Limb (tissue), 2 donors: ENCODE results near the gene ACHE.
"Not testable (repeated sequence)": the region's sequence is repeated elsewhere in the genome, so short reads cannot be mapped to it uniquely, and the experiment has no call there.

ENCODE experiments used
- DNase-seq, 2 donors: peaks; one replicate each; pipeline ENCODE4 v3.0.0-alpha.2; 2016; ENCODE audit errors: extremely low spot score in 2 of 2

Gene ACHE

GRCh38 chr7:100864263-100864845 lies 31.3 kb downstream of the ACHE start:
- DNase-seq, result no peak

GRCh38 chr7:100863406-100863950 lies 32.2 kb downstream of the ACHE start:
- DNase-seq, result no peak

GRCh38 chr7:100861616-100861985 lies 34.1 kb downstream of the ACHE start:
- no peak for DNase-seq

DNA sequence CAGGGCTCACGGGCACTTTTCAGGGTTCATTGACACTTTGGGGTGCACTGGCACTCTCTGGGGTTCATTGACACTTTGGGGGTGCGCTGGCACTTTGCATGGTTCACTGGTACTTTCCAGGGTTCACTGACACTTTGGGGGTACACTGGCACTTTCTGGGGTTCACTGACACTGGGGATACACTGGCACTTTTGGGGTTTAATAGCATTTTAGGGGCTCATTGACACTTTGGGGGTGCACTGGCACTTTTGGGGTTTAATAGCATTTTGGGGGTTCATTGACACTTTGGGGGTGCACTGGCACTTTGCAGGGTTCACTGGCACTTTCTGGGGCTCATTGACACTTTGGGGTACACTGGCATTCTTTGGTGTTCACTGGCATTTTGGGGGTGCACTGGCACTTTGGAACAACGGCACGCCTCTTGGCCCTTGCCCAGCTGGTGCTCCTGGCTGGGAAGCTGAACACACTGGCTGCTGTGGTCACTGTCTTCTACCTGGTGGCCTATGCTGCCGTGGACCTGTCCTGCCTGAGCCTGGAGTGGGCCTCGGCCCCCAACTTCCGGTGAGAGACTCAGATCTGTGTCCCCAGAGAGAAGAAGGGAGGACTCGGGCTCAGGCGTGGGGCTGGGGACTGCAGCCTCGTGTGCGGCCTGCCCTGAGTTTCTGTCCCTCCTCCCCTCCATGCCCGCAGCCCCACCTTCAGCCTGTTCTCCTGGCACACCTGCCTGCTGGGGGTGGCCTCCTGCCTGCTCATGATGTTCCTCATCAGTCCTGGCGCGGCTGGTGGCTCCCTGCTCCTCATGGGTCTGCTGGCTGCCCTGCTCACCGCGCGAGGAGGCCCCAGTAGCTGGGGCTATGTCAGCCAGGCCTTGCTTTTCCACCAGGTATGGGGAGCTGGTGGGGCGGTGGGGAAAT lies 34.7 kb downstream of the ACHE start:
- DNase-seq, result no peak

DNA sequence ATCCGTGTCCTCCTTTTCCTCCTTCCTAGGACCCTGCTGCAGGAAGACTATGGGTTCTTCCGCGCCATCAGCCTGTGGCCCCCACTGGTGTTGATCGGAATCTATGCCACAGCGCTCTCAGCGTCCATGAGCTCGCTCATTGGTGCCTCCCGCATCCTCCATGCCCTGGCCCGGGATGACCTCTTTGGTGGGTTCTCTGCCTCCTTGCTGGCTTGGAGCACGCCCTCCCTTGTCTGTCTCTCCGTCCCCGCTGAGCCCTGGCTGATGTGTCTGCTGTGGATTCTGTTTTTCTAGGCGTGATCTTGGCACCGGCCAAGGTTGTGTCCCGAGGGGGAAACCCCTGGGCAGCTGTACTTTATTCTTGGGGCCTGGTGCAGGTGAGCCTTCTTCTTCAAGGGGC lies 35.8 kb downstream of the ACHE start:
- DNase-seq, result no peak

GRCh38 chr7:100856871-100857282 lies 38.8 kb downstream of the ACHE start:
- DNase-seq, result no peak

GRCh38 chr7:100855515-100855914 lies 40.2 kb downstream of the ACHE start:
- no peak for DNase-seq

GRCh38 chr7:100854899-100855298 lies 40.8 kb downstream of the ACHE start:
- not testable (repeated sequence) for DNase-seq

DNA sequence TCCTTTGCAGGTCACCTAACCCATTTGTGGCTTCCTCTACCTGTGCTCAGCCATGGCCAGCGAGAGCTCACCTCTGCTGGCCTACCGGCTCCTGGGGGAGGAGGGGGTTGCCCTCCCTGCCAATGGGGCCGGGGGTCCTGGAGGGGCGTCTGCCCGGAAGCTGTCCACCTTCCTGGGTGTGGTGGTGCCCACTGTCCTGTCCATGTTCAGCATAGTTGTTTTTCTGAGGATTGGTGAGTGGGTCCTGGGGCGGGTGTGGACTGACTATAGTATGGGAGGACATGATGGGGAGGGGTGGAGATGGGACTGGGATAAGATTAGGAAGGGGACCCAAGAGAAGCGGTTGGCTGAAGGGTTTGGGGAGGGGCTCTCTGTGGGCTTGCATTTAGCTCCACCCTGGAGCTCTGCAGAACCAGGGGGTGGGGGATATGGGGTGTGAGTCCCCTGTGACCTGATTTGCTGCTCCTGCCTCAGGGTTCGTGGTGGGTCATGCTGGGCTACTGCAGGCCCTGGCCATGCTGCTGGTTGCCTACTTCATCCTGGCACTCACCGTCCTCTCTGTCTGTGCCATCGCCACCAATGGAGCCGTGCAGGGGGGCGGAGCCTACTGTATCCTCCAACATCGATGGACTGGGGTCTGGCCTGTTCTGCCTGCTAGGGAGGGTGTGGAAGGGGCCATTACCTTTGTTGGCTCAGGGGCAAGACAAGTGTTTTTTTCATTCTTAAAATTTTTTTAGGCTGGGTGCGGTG lies 41.4 kb downstream of the ACHE start:
- no peak for DNase-seq

- DNase-seq, result peak; percentile 92 to 94
Observed at GRCh38 chr7:100852048-100852872, 43.4 kb downstream of the ACHE start, which contains the start of gene SLC12A9. Gene SLC12A9, plus strand, starts transcription at chr7:100852713. Its CDS starts 1,485 bp downstream, at chr7:100854198.

GRCh38 chr7:100847360-100847759 lies 48.3 kb downstream of the ACHE start:
- DNase-seq, result no peak

GRCh38 chr7:100840470-100841100 lies 55.1 kb downstream of the ACHE start:
- DNase-seq, result no peak
